Tibial artery (tissue), 4 donors: ENCODE data around the gene MSH2.
A peak's percentile ranks its signal among the peaks of the same experiment; 100 is the strongest.

Source experiments
- DNase-seq, 2 donors: peaks; one replicate each; pipeline ENCODE4 v3.0.0-alpha.2; 2019
- H3K27ac ChIP-seq, 2 donors: fragments of 200-600 bp; sonication (generic) in 1 of 2; 1 replicate in 1 of 2; 2 replicates in 1 of 2; pipeline ENCODE4 v1.5.1; 2018 to 2019; ENCODE audit warnings: mild to moderate bottlenecking in 1 of 2
- H3K27me3 ChIP-seq, 2 donors: fragments of 200-600 bp; sonication (generic) in 1 of 2; one replicate each; pipeline versions ENCODE4 v1.5.1 to v1.6.0; 2016 to 2019
- H3K36me3 ChIP-seq, 3 donors: fragments of 200-600 bp; sonication (generic) in 2 of 3; one replicate each; pipeline ENCODE4 v1.5.1; 2016 to 2019; ENCODE audit warnings: mild to moderate bottlenecking in 2 of 3
- H3K4me1 ChIP-seq, 4 donors: fragments of 200-600 bp; sonication (generic) in 2 of 4; 1 replicate in 3 of 4; 2 replicates in 1 of 4; pipeline ENCODE4 v1.5.1; 2016 to 2019
- H3K4me3 ChIP-seq, 2 donors: fragments of 200-600 bp; sonication (generic) in 1 of 2; 1 replicate in 1 of 2; 2 replicates in 1 of 2; pipeline ENCODE4 v1.5.1; 2018 to 2019; ENCODE audit warnings: mild to moderate bottlenecking in 2 of 2
- H3K9me3 ChIP-seq, 3 donors: fragments of 200-600 bp; sonication (generic) in 1 of 3; one replicate each; pipeline ENCODE4 v1.5.1; 2016 to 2019
- CTCF ChIP-seq, 2 experiments: fragments of 200-600 bp in 1 of 2; fragments of 450-650 bp in 1 of 2; IDR thresholded peaks; one replicate each; pipeline ENCODE4 v1.5.1; 2017 to 2019; ENCODE audit warnings: antibody characterized with exemption in 2 of 2, mild to moderate bottlenecking in 1 of 2, moderate library complexity in 1 of 2
- intact Hi-C: fragments of 100-400 bp; cut with DNase I; formaldehyde crosslinking; loops from one replicate; pipeline ENCODE4 v1.15.0; 2023; ENCODE audit warnings: low total_unique reads

The MSH2 gene

DNA sequence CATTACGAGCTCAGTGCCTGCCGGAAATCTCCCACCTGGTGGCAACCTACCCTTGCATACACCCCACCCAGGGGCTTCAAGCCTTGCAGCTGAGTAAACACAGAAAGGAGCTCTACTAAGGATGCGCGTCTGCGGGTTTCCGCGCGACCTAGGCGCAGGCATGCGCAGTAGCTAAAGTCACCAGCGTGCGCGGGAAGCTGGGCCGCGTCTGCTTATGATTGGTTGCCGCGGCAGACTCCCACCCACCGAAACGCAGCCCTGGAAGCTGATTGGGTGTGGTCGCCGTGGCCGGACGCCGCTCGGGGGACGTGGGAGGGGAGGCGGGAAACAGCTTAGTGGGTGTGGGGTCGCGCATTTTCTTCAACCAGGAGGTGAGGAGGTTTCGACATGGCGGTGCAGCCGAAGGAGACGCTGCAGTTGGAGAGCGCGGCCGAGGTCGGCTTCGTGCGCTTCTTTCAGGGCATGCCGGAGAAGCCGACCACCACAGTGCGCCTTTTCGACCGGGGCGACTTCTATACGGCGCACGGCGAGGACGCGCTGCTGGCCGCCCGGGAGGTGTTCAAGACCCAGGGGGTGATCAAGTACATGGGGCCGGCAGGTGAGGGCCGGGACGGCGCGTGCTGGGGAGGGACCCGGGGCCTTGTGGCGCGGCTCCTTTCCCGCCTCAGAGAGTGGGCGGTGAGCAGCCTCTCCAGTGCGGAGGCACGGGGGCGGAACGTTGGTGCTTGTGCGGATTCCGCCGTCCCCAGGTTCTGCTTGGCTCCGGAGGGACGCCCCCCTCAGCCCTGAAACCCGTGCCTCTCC is at the start of gene MSH2:
TSS of gene MSH2 (plus strand) at position 352 of the 804 bp plus-strand sequence. CDS start at position 388, 36 bp downstream.
- Histone ChIP-seq H3K36me3 (no peaks in the 10 kb centered on the region), H3K4me1 (peaks cover 0 to 15% (median 12%) of the 10 kb centered on the region in 4 donors), H3K27me3 (no peaks in the 10 kb centered on the region), H3K27ac (peak within 1 kb of the TSS; percentile 49 to 64), H3K9me3 (no peaks in the 10 kb centered on the region), H3K4me3 (peak within 1 kb of the TSS; percentile 79 to 80)
- DNase-seq: peak; percentile 90 to 93
- no peak for TF ChIP-seq CTCF (IDR thresholded peaks at IDR 0.05)
- intact Hi-C loops: no loop called here

- Histone ChIP-seq H3K27me3 (no peaks in the 10 kb centered on the region), H3K4me3 (no peak overlapping the region), H3K4me1 (peaks cover 0 to 7% (median 6%) of the 10 kb centered on the region in 4 donors), H3K9me3 (no peaks in the 10 kb centered on the region), H3K36me3 (no peaks in the 10 kb centered on the region), H3K27ac (no peak overlapping the region)
- intact Hi-C loops: no loop called here
- DNase-seq: no peak
- no peak for TF ChIP-seq CTCF (IDR thresholded peaks at IDR 0.05)
These were observed 48.7 kb upstream of the MSH2 start for GRCh38 chr2:47354013-47354847.

GRCh38 chr2:47354848-47355204 is 48.1 kb upstream of the MSH2 start:
- Histone ChIP-seq H3K36me3 (no peaks in the 10 kb centered on the region), H3K9me3 (no peaks in the 10 kb centered on the region), H3K4me3 (no peak overlapping the region), H3K27ac (no peak overlapping the region), H3K4me1 (peaks cover 0 to 7% (median 6%) of the 10 kb centered on the region in 4 donors), H3K27me3 (no peaks in the 10 kb centered on the region)
- DNase-seq: no peak
- intact Hi-C loops: no loop called here
- no peak for TF ChIP-seq CTCF (IDR thresholded peaks at IDR 0.05)

DNA sequence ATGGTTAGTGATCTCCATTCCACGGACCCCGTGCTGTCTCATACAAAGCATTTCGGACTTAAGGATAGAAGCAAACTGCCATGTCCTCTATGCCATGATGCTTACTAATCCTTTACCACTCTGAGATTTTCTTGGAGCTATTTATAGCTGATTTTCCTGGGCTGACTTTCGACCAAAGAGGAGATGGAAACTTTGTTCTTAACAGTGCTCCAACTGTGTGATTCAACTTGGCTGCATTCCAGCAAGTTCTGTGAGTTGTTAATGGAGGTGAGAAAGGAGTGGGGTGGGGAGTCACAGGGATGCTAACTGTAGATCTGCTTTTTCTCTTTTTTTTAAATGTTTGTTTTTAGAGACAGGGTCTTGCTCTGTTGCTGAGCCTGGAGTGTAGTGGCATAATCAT is 45.5 kb upstream of the MSH2 start:
- no peak overlapping the region for H3K27ac ChIP-seq

GRCh38 chr2:47359375-47359868 is 43.5 kb upstream of the MSH2 start:
- no peaks in the 10 kb centered on the region for H3K9me3 ChIP-seq
- H3K4me3 ChIP-seq: no peak overlapping the region
- no peaks in the 10 kb centered on the region for H3K36me3 ChIP-seq
- no peak overlapping the region for H3K27ac ChIP-seq
- no peaks in the 10 kb centered on the region for H3K27me3 ChIP-seq
- no peak for TF ChIP-seq CTCF (IDR thresholded peaks at IDR 0.05)
- peaks cover 0 to 7% (median 6%) of the 10 kb centered on the region in 4 donors for H3K4me1 ChIP-seq
- DNase-seq: no peak
- intact Hi-C loops: no loop called here

More for the DNA sequence above, 45.5 kb upstream of the MSH2 start:
- Histone ChIP-seq H3K27me3 (no peaks in the 10 kb centered on the region), H3K4me1 (peaks cover 0 to 7% (median 6%) of the 10 kb centered on the region in 4 donors), H3K9me3 (no peaks in the 10 kb centered on the region), H3K4me3 (no peak overlapping the region), H3K36me3 (no peaks in the 10 kb centered on the region)
- intact Hi-C loops: no loop called here
- DNase-seq: no peak
- no peak for TF ChIP-seq CTCF (IDR thresholded peaks at IDR 0.05)
